WI38 (cell line): ENCODE data around the gene DRD3.
A peak's percentile ranks its signal among the peaks of the same experiment; 100 is the strongest.

Source experiments
- H3K4me3 ChIP-seq: 2 replicates; pipeline ENCODE4 v1.5.1; 2011; ENCODE audit warnings: low read depth, mild to moderate bottlenecking, control low read depth, low read length
- CTCF ChIP-seq: IDR thresholded peaks from 2 replicates; pipeline ENCODE4 v1.5.1; 2012; ENCODE audit warnings: low read depth, mild to moderate bottlenecking, control low read depth, low read length

The DRD3 gene

DNA sequence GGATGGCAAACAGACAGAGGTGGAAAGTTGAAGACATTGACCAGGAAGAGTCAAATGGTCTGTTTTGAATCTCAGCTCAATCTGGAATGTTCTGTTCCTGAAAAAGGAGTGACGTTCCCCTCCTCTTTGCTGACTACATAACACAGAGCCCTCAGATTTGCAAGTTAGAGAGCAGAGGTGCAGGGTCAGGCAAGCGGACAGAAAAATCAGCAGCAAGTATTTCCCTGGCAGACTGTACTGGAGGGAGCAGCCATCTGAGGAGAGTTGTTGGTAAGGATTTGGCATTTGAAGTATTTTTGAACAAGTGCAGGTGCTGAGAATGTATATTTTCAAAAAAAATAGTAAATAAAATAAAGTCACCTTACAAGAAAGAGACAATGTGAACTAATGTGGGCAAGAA is 40.9 kb upstream of the DRD3 start:
- H3K4me3 ChIP-seq: no peak overlapping the region
- no peak for TF ChIP-seq CTCF

DNA sequence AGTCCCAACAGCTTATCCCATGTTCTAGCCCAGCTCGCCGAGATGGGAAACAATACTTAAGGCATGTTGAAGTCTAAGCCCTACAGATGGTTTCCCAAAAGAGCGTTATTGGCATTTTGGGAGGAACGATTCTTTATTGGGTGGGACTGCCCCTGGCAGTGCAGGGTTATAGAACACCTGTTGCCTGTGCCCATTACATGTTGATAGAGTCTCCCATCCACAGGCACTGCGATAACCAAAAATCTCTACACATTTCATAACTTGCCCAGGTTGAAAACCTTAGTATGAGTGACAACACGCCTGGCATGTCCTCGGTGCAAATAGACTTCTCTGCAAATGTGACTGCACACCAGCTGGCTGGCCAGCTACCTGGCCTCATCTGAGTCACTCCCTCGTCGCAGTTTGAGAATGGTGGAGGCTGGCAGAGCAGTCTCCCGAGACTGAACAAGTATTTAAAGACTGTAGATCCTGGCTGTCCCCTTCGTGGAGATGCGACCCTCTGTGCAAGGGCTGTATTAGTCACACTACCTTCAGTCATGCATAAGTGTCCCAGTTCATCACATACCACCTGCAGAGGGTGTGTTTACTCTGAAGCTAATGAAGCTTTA is 39.8 kb upstream of the DRD3 start:
- no peak for TF ChIP-seq CTCF
- H3K4me3 ChIP-seq: no peak overlapping the region

- no peak overlapping the region for H3K4me3 ChIP-seq
- TF ChIP-seq CTCF: no peak
These were observed 39.2 kb upstream of the DRD3 start for GRCh38 chr3:114218006-114218405.

- no peak for TF ChIP-seq CTCF
- no peak overlapping the region for H3K4me3 ChIP-seq
These were observed 38.4 kb upstream of the DRD3 start for GRCh38 chr3:114217266-114217665.

DNA sequence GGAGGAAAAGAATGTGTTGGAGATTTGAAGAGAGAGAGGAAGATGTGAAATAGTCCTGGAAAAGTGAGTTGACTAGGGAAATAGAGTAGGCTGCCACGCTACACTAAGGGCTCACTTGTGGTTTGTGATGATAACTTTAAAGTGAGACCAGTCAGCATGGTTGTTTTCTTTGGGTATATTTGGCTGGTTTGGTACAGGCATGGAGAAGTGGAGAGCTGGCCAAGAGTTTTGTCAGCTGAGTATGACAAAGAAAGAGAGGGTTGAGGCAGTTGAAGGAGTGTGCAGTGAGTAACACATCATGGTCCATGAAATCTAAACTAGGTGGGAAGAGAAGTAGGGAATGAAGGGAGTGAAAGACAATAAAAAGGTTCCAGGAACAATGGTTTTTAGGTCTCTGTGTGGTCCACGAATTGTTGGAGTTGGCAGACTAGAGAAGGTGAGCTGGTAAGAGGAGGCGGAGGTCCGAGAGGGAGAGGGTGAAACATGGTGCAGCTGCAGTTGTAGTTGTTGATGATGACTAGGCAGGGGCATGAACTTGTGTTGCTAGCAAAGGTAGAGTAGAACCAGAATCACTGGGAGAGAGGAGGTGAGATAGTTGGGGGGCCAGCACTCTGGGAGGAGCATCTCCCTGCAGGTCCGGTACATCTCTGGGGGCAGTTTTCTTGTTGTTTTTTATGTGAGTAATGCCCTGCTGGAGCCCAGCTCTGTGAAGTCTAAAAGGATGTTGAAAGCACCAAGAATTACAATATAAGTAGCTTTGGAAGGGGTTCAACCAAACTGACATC is 37.5 kb upstream of the DRD3 start:
- no peak overlapping the region for H3K4me3 ChIP-seq
- no peak for TF ChIP-seq CTCF

DNA sequence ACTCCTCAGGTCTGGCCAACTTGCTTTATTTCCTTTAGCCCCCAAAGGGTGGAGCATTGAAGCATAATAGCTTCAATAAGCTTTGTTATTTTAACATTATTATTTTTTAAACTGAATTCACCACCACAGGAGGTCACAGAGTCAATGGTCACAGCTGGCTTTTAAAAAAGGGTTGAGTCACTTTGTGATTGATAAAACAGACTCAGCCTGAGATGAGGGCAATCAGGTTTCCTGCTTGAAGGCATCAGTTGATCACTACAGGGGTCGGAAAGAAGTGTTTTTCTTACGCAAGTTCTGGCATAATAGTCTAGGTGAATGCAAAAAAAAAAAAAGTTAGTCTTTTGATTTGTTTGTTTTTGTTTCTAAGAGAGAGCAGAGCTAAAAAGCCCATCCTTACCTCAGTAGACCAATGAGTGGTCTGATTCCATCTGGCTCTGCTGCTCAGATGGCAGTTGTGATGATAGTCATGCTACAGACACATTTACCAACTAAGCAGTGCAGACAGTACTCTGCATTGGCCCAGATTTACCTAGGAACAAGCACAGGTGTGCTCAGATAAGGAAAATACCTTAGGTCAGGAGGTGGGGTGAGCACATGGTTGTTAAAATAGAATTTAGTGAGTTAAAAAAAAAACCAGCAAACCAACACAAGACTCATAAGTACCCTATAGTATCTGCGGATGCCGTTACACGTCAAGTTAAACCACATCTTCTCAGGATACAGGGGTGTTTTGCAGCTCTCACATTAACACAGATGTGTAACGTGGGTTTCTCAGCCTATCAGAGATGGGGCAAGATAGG is 35.9 kb upstream of the DRD3 start:
- H3K4me3 ChIP-seq: peak overlapping the region; percentile 43
- no peak for TF ChIP-seq CTCF
